HUES64 (cell line): ENCODE results near the gene SHANK3. TPM values are rescaled to one million over a fixed set of nuclear protein-coding genes. Genes with fewer than 3 reads are reported as not detected.
A peak's percentile ranks its signal among the peaks of the same experiment; 100 is the strongest.

ENCODE experiments used
- H3K27ac ChIP-seq: 2 replicates; pipeline ENCODE4 v1.7.0; 2013; ENCODE audit warnings: low read depth, low read length, inconsistent platforms
- H3K27me3 ChIP-seq: 2 replicates; pipeline ENCODE4 v1.6.1; 2013; ENCODE audit warnings: mild to moderate bottlenecking, low read length; ENCODE audit not compliant: insufficient read depth
- H3K36me3 ChIP-seq: 2 replicates; pipeline ENCODE4 v1.6.1; 2013; ENCODE audit warnings: mild to moderate bottlenecking, low read length; ENCODE audit not compliant: insufficient read depth
- H3K4me1 ChIP-seq: 2 replicates; pipeline ENCODE4 v1.6.1; 2013; ENCODE audit warnings: mild to moderate bottlenecking, low read length, moderate library complexity; ENCODE audit not compliant: insufficient read depth
- H3K4me3 ChIP-seq: 2 replicates; pipeline ENCODE4 v1.5.1; 2013; ENCODE audit warnings: mild to moderate bottlenecking, low read length, moderate library complexity
- H3K9ac ChIP-seq: 2 replicates; pipeline ENCODE4 v1.6.1; 2013; ENCODE audit warnings: mild to moderate bottlenecking, low read depth, low read length
- H3K9me3 ChIP-seq: 2 replicates; pipeline ENCODE4 v1.6.1; 2013; ENCODE audit warnings: low read depth, low read length; ENCODE audit not compliant: insufficient read depth
- WGBS: fragments of 150-250, 120-280 bp; methylation state at CpG from one replicate; pipeline ENCODE4 v1.1.7; 2013; ENCODE audit warnings: missing lambda C conversion rate; 5-methylcytosine and 5-hydroxymethylcytosine counted together
- polyA plus RNA-seq, 2 experiments: library from polyadenylated mRNA; stranded (reverse); fragments of 50-300 nt; gene quantifications; one replicate each; pipeline ENCODE4 v1.2.3, GENCODE V29; 2013

SHANK3 gene
- 4.0 TPM for polyA plus RNA-seq (2013, experiment 1 of 2)
- polyA plus RNA-seq (2013, experiment 2 of 2): 5.1 TPM

- no peak within 1 kb of the TSS for H3K9ac ChIP-seq
- H3K27me3 ChIP-seq: peaks cover 34% of the 10 kb centered on the region
- peak within 1 kb of the TSS; percentile 63 for H3K4me3 ChIP-seq
These were observed at the start of gene SHANK3 for GRCh38 chr22:50672471-50673230. Gene SHANK3 (plus strand): TSS chr22:50672823.

GRCh38 chr22:50624347-50625130 lies 48.1 kb upstream of the SHANK3 start:
- WGBS: 92% methylated on average over 16 of the region's 16 CpGs
- no peak overlapping the region for H3K9ac ChIP-seq
- H3K9me3 ChIP-seq: no peaks in the 10 kb centered on the region
- no peaks in the 10 kb centered on the region for H3K36me3 ChIP-seq
- H3K27ac ChIP-seq: no peak overlapping the region
- peaks cover 8% of the 10 kb centered on the region for H3K4me1 ChIP-seq
- H3K27me3 ChIP-seq: peaks cover 12% of the 10 kb centered on the region
- no peak overlapping the region for H3K4me3 ChIP-seq

More at GRCh38 chr22:50672471-50673230, at the start of gene SHANK3:
- Histone ChIP-seq H3K36me3 (no peaks in the 10 kb centered on the region), H3K4me1 (no peaks in the 10 kb centered on the region), H3K27ac (no peak within 1 kb of the TSS), H3K9me3 (no peaks in the 10 kb centered on the region)
- 56% methylated on average over 22 of the region's 23 CpGs for WGBS

- H3K9me3 ChIP-seq: no peaks in the 10 kb centered on the region
- no peak overlapping the region for H3K9ac ChIP-seq
- WGBS: 91% methylated on average over 14 of the region's 14 CpGs
- H3K4me1 ChIP-seq: peaks cover 8% of the 10 kb centered on the region
- H3K27ac ChIP-seq: no peak overlapping the region
- peaks cover 12% of the 10 kb centered on the region for H3K27me3 ChIP-seq
- H3K4me3 ChIP-seq: no peak overlapping the region
- no peaks in the 10 kb centered on the region for H3K36me3 ChIP-seq
These were observed 47.5 kb upstream of the SHANK3 start for GRCh38 chr22:50625131-50625567.

GRCh38 chr22:50625568-50626313 lies 46.9 kb upstream of the SHANK3 start:
- H3K4me1 ChIP-seq: peaks cover 5% of the 10 kb centered on the region
- H3K27ac ChIP-seq: no peak overlapping the region
- no peaks in the 10 kb centered on the region for H3K9me3 ChIP-seq
- peaks cover 12% of the 10 kb centered on the region for H3K27me3 ChIP-seq
- H3K36me3 ChIP-seq: no peaks in the 10 kb centered on the region
- no peak overlapping the region for H3K4me3 ChIP-seq
- no peak overlapping the region for H3K9ac ChIP-seq
- 88% methylated on average over 27 of the region's 27 CpGs for WGBS

GRCh38 chr22:50626314-50626849 lies 46.2 kb upstream of the SHANK3 start:
- Histone ChIP-seq H3K4me3 (no peak overlapping the region), H3K27me3 (peaks cover 8% of the 10 kb centered on the region)
- WGBS: 88% methylated on average over 12 of the region's 12 CpGs

GRCh38 chr22:50626850-50627641 lies 45.6 kb upstream of the SHANK3 start:
- Histone ChIP-seq H3K9me3 (no peaks in the 10 kb centered on the region), H3K27me3 (peaks cover 8% of the 10 kb centered on the region), H3K36me3 (no peaks in the 10 kb centered on the region), H3K4me3 (peak overlapping the region; percentile 81), H3K4me1 (0 out of 2 replicates have a peak, but pooled peaks cover 4% of the 10 kb centered on the region), H3K27ac (no peak overlapping the region), H3K9ac (no peak overlapping the region)
- WGBS: 65% methylated on average over 42 of the region's 42 CpGs

More at GRCh38 chr22:50626314-50626849, 46.2 kb upstream of the SHANK3 start:
- Histone ChIP-seq H3K9me3 (no peaks in the 10 kb centered on the region), H3K4me1 (peaks cover 4% of the 10 kb centered on the region; the same call in 1 of the 2 replicates), H3K36me3 (no peaks in the 10 kb centered on the region), H3K9ac (no peak overlapping the region), H3K27ac (no peak overlapping the region)

GRCh38 chr22:50627642-50628542 lies 44.7 kb upstream of the SHANK3 start, which contains the start of gene ARSA:
Gene ARSA (minus strand): TSS chr22:50628152. CDS start chr22:50627779, 373 bp downstream.
- WGBS: 1% methylated on average over 88 of the region's 88 CpGs
- Histone ChIP-seq H3K27ac (no peak within 1 kb of the TSS), H3K4me1 (0 out of 2 replicates have a peak, but pooled peaks cover 4% of the 10 kb centered on the region), H3K4me3 (peak within 1 kb of the TSS; percentile 81), H3K9ac (peak within 1 kb of the TSS; percentile 68), H3K9me3 (no peaks in the 10 kb centered on the region), H3K36me3 (no peaks in the 10 kb centered on the region), H3K27me3 (peaks cover 8% of the 10 kb centered on the region)

GRCh38 chr22:50628543-50629134 lies 44.0 kb upstream of the SHANK3 start:
- 48% methylated on average over 16 of the region's 16 CpGs for WGBS

GRCh38 chr22:50630376-50630775 lies 42.2 kb upstream of the SHANK3 start:
- no peak overlapping the region for H3K4me3 ChIP-seq
- WGBS: 94% methylated on average over 5 of the region's 5 CpGs
- no peaks in the 10 kb centered on the region for H3K36me3 ChIP-seq
- H3K27me3 ChIP-seq: peaks cover 8% of the 10 kb centered on the region
- no peak overlapping the region for H3K9ac ChIP-seq
- 0 out of 2 replicates have a peak, but pooled peaks cover 4% of the 10 kb centered on the region for H3K4me1 ChIP-seq
- H3K27ac ChIP-seq: no peak overlapping the region
- H3K9me3 ChIP-seq: no peaks in the 10 kb centered on the region

More at GRCh38 chr22:50628543-50629134, 44.0 kb upstream of the SHANK3 start:
- Histone ChIP-seq H3K27me3 (peaks cover 8% of the 10 kb centered on the region), H3K9ac (peak overlapping the region; percentile 68), H3K9me3 (no peaks in the 10 kb centered on the region), H3K27ac (no peak overlapping the region), H3K4me3 (peak overlapping the region; percentile 81), H3K4me1 (0 out of 2 replicates have a peak, but pooled peaks cover 4% of the 10 kb centered on the region), H3K36me3 (no peaks in the 10 kb centered on the region)
